SK-N-SH (cell line): Measurements from ENCODE around the gene TP53TG3D. TPM values are rescaled to one million over a fixed set of nuclear protein-coding genes. Genes with fewer than 3 reads are reported as not detected.
"Not testable (repeated sequence)": the region's sequence is repeated elsewhere in the genome, so short reads cannot be mapped to it uniquely, and the experiment has no call there.

Source experiments
- CTCF ChIA-PET: fragments of 300-600, 350-600 bp; formaldehyde crosslinking; extraction: SDS; loops from one replicate; lab custom pipeline; 2021; lab: Yijun Ruan, JAX
- POLR2A ChIA-PET: fragments of 350-600 bp; sonication (Branson Sonifier 250); formaldehyde crosslinking; extraction: SDS; loops from one replicate; lab custom pipeline; 2020; ENCODE audit warnings: antibody characterized with exemption, inconsistent platforms; lab: Yijun Ruan, JAX
- DNase-seq: peaks from one replicate; pipeline ENCODE4 v3.0.0; 2012
- H2AFZ ChIP-seq: fragments of 200-600 bp; sonication (generic); 2 replicates; pipeline ENCODE4 v1.8.1; 2016; ENCODE audit warnings: antibody characterized with exemption, mild to moderate bottlenecking, low read depth
- H3F3A ChIP-seq: fragments of 200-600 bp; sonication (generic); replicated peaks from 2 replicates; pipeline ENCODE3; 2016; ENCODE audit warnings: antibody characterized with exemption, mild to moderate bottlenecking; ENCODE audit not compliant: insufficient read depth
- H3K27ac ChIP-seq, 2 experiments: fragments of 200-500 bp in 1 of 2; fragments of 200-600 bp in 1 of 2; sonication (Bioruptor generic) in 1 of 2; sonication (generic), shearing (Covaris generic) in 1 of 2; 2 replicates each; pipeline versions ENCODE4 v1.5.1 to v1.6.1; 2014 to 2016; ENCODE audit warnings: low read depth in 2 of 2, inconsistent platforms in 1 of 2, low read length in 1 of 2, mild to moderate bottlenecking in 1 of 2, mixed read lengths in 1 of 2
- H3K27me3 ChIP-seq: fragments of 200-600 bp; sonication (generic), shearing (Covaris generic); 2 replicates; pipeline ENCODE4 v1.6.1; 2016; ENCODE audit warnings: mixed run types; ENCODE audit not compliant: insufficient read depth
- H3K36me3 ChIP-seq, 2 experiments: fragments of 200-500 bp in 1 of 2; fragments of 200-600 bp in 1 of 2; sonication (Bioruptor generic) in 1 of 2; sonication (generic) in 1 of 2; replicated peaks in 1 of 2; 2 replicates each; pipeline versions ENCODE3 to v1.5.1; 2014 to 2016; ENCODE audit warnings: low read length in 1 of 2, mild to moderate bottlenecking in 1 of 2; ENCODE audit not compliant: insufficient read depth in 2 of 2, control insufficient read depth in 1 of 2
- H3K4me1 ChIP-seq, 2 experiments: fragments of 200-500 bp in 1 of 2; fragments of 200-600 bp in 1 of 2; sonication (Bioruptor generic) in 1 of 2; sonication (generic), shearing (Covaris generic) in 1 of 2; 2 replicates each; pipeline versions ENCODE4 v1.5.1 to v1.6.1; 2014 to 2016; ENCODE audit warnings: low read depth in 1 of 2, low read length in 1 of 2, mixed run types in 1 of 2; ENCODE audit not compliant: insufficient read depth in 2 of 2, control insufficient read depth in 1 of 2
- H3K4me2 ChIP-seq: fragments of 200-600 bp; sonication (generic), shearing (Covaris generic); 2 replicates; pipeline ENCODE4 v1.6.1; 2017; ENCODE audit warnings: mixed run types
- H3K4me3 ChIP-seq, 2 experiments: fragments of 200-500 bp in 1 of 2; fragments of 200-600 bp in 1 of 2; sonication (Bioruptor generic) in 1 of 2; sonication (generic), shearing (Covaris generic) in 1 of 2; 2 replicates each; pipeline versions ENCODE4 v1.5.1 to v1.8.1; 2014 to 2016; ENCODE audit warnings: low read depth in 2 of 2, inconsistent platforms in 1 of 2, low read length in 1 of 2, mild to moderate bottlenecking in 1 of 2, mixed read lengths in 1 of 2, moderate library complexity in 1 of 2
- H3K79me2 ChIP-seq: fragments of 200-600 bp; sonication (generic); 2 replicates; pipeline ENCODE4 v1.8.1; 2017; ENCODE audit warnings: mild to moderate bottlenecking; ENCODE audit not compliant: insufficient read depth
- H3K9ac ChIP-seq: fragments of 200-600 bp; sonication (generic); 2 replicates; pipeline ENCODE4 v1.6.1; 2017; ENCODE audit warnings: mixed run types
- H3K9me2 ChIP-seq: fragments of 200-600 bp; sonication (generic); 2 replicates; pipeline ENCODE4 v1.6.1; 2017; ENCODE audit warnings: mixed run types
- H3K9me3 ChIP-seq: fragments of 200-600 bp; sonication (generic); 2 replicates; pipeline ENCODE4 v1.6.1; 2017; ENCODE audit warnings: mixed run types, mild to moderate bottlenecking, moderate library complexity
- H4K20me1 ChIP-seq: fragments of 200-600 bp; sonication (generic); 2 replicates; pipeline ENCODE4 v1.6.1; 2017; ENCODE audit warnings: mild to moderate bottlenecking, mixed run types; ENCODE audit not compliant: insufficient read depth
- WGBS: methylation state at CpG from one replicate; pipeline ENCODE4 v1.1.6; 2017; ENCODE audit warnings: low lambda C conversion rate; 5-methylcytosine and 5-hydroxymethylcytosine counted together
- polyA plus RNA-seq, 3 experiments: library from polyadenylated mRNA; depleted of rRNA; stranded (reverse); fragments of >200 nt; gene quantifications; 2 replicates each; pipeline ENCODE4 v1.2.3, GENCODE V29; 2012

TP53TG3D gene
- polyA plus RNA-seq, 1 of the 3 experiments (the other 2 are of a cell fraction): 2.5 TPM

DNA sequence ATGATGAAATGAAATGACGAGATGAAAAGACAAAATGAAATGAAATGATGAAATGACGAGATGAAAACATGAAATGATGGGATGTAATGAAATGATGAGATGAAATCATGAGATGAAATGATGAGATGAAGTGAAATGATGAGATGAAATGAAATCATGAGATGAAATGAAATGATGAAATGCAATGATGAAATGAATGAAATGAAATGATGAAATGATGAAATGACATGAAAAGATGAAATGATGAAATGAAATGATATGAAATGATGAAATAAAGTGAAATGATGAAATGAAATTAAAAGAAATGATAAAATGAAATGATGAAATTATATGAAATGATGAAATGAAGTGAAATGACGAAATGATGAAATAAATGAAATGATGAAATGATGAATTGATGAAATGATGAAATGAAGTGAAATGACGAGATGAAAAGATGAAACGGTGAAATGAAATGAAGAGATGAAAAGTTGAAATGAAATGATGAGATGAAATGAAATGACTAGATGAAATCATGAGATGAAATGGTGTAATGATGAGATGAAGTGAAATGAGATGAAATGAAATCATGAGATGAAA, 30.9 kb downstream of the TP53TG3D start:
- POLR2A ChIA-PET: not testable (repeated sequence)
- 23% methylated on average over 5 of the region's 5 CpGs for WGBS

DNA sequence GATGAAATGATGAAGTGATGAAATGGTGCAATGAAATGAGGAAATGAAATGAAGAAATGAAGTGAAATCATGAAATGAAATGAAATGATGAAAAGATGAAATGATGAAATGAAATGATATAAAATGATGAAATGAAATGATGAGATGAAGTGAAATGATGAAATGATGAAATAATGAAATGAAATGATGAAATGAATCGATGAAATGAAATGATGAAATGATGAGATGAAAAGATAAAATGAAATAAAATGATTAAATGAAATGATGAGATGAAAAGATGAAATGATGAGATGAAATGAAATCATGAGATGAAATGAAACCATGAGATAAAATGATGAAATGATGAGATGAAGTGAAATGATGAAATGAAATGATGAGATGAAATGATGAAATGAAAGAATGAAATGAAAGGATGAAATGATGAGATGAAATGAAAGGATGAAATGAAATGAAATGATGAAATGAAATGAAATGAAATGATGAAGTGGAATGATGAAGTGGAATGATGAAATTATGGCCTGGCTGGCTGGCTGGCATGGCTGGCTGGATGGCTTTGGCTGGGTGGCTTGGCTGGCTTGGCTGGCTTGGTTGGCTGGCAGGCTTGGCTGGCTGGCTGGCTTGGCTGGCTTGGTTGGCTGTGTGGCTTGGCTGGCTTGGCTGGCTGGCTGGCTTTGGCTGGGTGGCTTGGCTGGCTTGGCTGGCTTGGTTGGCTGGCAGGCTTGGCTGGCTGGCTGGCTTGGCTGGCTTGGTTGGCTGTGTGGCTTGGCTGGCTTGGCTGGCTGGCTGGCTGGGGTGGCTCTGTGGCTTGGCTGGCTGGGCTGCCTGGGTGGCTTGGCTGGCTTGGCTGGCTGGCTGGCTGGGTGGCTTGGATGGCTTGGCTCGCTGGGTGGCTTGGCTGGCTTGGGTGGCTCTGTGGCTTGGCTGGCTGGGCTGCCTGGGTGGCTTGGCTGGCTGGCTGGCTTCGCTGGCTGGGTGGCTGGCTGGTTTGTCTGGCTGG, 32.0 kb downstream of the TP53TG3D start:
- H3K9ac ChIP-seq, H3K9me3 ChIP-seq, POLR2A ChIA-PET: not testable (repeated sequence)

More for the DNA sequence above, 30.9 kb downstream of the TP53TG3D start:
- H3K9me3 ChIP-seq, H3K9me2 ChIP-seq, DNase-seq, H3K79me2 ChIP-seq, H3K4me3 ChIP-seq, H3K4me2 ChIP-seq, H3K4me1 ChIP-seq, H3K27me3 ChIP-seq, H3K9ac ChIP-seq, H3K36me3 ChIP-seq, H3F3A ChIP-seq, CTCF ChIA-PET, H4K20me1 ChIP-seq, H2AFZ ChIP-seq, H3K27ac ChIP-seq: not testable (repeated sequence)

DNA sequence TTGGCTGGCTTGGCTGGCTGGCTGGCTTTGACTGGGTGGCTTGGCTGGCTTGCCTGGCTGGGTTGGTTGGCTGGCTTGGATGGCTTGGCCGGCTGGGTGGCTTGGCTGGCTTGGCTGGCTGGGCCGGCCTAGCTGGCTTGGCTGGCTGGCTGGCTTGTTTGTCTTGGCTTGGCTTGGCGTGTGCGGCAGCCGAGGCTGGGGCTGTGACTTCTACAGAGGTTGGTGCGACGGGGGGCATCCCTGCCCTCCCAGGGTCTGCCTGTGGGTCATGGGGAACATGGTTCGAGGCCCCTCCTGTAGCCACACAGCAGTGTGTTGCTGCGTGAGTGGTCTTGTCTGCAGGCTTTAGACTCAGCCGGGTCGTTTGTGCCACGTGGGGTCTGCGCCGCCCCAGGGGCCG, 33.1 kb downstream of the TP53TG3D start:
- H3K27ac ChIP-seq, H3K36me3 ChIP-seq, DNase-seq, H3K9me3 ChIP-seq, CTCF ChIA-PET, POLR2A ChIA-PET, H3K9me2 ChIP-seq, H3K4me2 ChIP-seq, H2AFZ ChIP-seq, H3K4me3 ChIP-seq, H3K4me1 ChIP-seq, H4K20me1 ChIP-seq, H3K27me3 ChIP-seq, H3K79me2 ChIP-seq, H3K9ac ChIP-seq, H3F3A ChIP-seq: not testable (repeated sequence)
- 0% methylated on average over 1 of the region's 15 CpGs for WGBS

More for the DNA sequence above, 32.0 kb downstream of the TP53TG3D start:
- H3K27me3 ChIP-seq, H4K20me1 ChIP-seq, H3K4me3 ChIP-seq, CTCF ChIA-PET, H3K27ac ChIP-seq, H3K4me2 ChIP-seq, H3K4me1 ChIP-seq, H3F3A ChIP-seq, H3K79me2 ChIP-seq, H3K36me3 ChIP-seq, DNase-seq, H3K9me2 ChIP-seq, H2AFZ ChIP-seq: not testable (repeated sequence)
- WGBS: 4% methylated on average over 2 of the region's 3 CpGs

DNA sequence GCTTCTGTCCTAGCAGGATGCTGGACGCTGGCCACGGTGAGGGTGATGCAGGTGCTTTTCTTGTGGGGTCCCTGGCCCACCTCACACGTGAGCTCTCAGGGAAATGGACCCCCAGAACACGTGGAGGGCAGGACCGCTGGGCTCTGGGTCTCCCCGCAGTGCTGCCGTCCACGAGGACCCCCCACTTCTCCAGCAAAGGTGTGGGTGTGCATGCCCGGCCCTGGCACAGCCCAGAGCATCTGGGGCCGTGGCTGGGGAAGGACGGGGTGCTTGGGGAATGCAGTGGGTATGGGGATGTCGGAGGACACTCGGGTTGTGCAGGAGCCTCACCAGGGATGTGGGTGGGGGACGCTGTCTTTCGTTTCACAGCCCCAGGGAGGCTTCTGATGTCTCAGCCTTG, 34.7 kb downstream of the TP53TG3D start:
- H3K4me3 ChIP-seq, H3K36me3 ChIP-seq, H3K27ac ChIP-seq, CTCF ChIA-PET, H3K4me1 ChIP-seq, H4K20me1 ChIP-seq, H3K79me2 ChIP-seq, H3K9ac ChIP-seq, H3K27me3 ChIP-seq, DNase-seq, POLR2A ChIA-PET, H3K9me2 ChIP-seq, H3K4me2 ChIP-seq, H3F3A ChIP-seq, H2AFZ ChIP-seq, H3K9me3 ChIP-seq: not testable (repeated sequence)
- 0% methylated on average over 1 of the region's 15 CpGs for WGBS

DNA sequence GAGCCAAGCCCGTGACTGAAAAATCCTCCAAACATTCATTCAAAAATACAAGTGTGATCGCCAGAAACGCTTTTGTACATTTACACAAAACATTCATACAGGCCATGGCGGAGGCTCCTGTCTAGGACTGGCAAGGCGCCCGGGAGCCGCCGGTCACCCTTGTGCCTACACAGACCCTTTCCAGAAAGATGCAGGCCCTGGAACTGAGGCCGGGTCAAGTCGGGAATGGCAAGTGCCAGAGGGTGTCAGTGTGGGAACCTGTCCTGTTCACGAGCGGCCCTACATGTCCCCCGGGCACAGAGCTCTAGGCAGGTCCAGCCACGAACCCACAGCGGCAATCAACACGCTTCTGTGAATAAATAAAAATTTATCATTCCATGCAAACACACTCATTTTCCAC, 36.1 kb downstream of the TP53TG3D start:
- H3K79me2 ChIP-seq, H3K4me1 ChIP-seq, POLR2A ChIA-PET, H4K20me1 ChIP-seq, CTCF ChIA-PET, DNase-seq, H3K9ac ChIP-seq, H3K27me3 ChIP-seq, H2AFZ ChIP-seq, H3K27ac ChIP-seq, H3F3A ChIP-seq, H3K9me3 ChIP-seq, H3K4me2 ChIP-seq, H3K36me3 ChIP-seq, H3K9me2 ChIP-seq, H3K4me3 ChIP-seq: not testable (repeated sequence)
- 7% methylated on average over 5 of the region's 16 CpGs for WGBS

DNA sequence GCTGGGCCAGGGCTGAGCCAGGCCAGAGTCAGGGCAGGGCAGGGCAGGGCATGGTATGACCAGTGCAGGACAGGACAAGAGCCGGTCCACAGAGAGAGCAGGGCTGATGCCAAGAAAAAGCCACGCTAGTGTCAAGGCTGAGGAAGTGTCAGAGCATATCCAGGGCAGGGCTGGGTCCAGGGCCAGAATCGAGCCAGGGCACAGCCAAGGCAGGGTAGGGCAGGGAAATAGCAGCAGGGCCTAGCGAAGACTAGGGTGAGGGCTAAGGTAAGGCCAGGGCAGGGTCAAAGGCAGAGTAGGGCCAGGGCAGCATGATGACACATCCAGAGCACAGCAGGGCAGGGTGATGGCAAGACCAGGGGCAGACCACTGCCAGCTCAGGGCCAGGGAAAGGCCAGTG, 49.7 kb downstream of the TP53TG3D start:
- POLR2A ChIA-PET, H3K9me2 ChIP-seq, H4K20me1 ChIP-seq, DNase-seq, H3K36me3 ChIP-seq, H3F3A ChIP-seq, H3K9ac ChIP-seq, H3K4me1 ChIP-seq, H3K27me3 ChIP-seq, H2AFZ ChIP-seq, H3K4me3 ChIP-seq, H3K27ac ChIP-seq, H3K4me2 ChIP-seq, CTCF ChIA-PET, H3K9me3 ChIP-seq, H3K79me2 ChIP-seq: not testable (repeated sequence)
- WGBS: no CpG with 5 or more reads among the region's 4 CpGs
